HEK293 (cell line): ENCODE measurements around the gene BLTP3A.

Experiments used
- CTCF ChIA-PET: fragments of 350-600 bp; formaldehyde crosslinking; extraction: SDS; loops from one replicate; lab custom pipeline; 2021; ENCODE audit warnings: antibody characterized with exemption; lab: Yijun Ruan, JAX
- POLR2A ChIA-PET: fragments of 300-600 bp; formaldehyde crosslinking; extraction: SDS; loops from one replicate; lab custom pipeline; 2020; ENCODE audit warnings: antibody characterized with exemption, inconsistent platforms; lab: Yijun Ruan, JAX
- H3K27ac ChIP-seq: fragments of 200-500 bp; sonication (Bioruptor generic); 2 replicates; pipeline ENCODE4 v1.5.1; 2014; ENCODE audit warnings: low read depth, low read length, control low read depth, inconsistent platforms; ENCODE audit errors: extremely low read depth
- H3K36me3 ChIP-seq, 2 experiments: fragments of 200-500 bp in 1 of 2; sonication (Bioruptor generic) in 1 of 2; 1 replicate in 1 of 2; 2 replicates in 1 of 2; pipeline ENCODE4 v1.5.1; 2014 to 2017; ENCODE audit warnings: inconsistent platforms in 2 of 2, low read length in 2 of 2; ENCODE audit not compliant: control insufficient read depth in 2 of 2, insufficient read depth in 1 of 2
- H3K4me1 ChIP-seq: fragments of 200-500 bp; sonication (Bioruptor generic); 2 replicates; pipeline ENCODE4 v1.5.1; 2014; ENCODE audit warnings: mild to moderate bottlenecking, low read length, inconsistent platforms; ENCODE audit not compliant: control insufficient read depth, insufficient read depth
- H3K4me3 ChIP-seq: 2 replicates; pipeline ENCODE4 v1.5.1; 2011; ENCODE audit warnings: low read depth, mild to moderate bottlenecking, control low read depth, low read length, moderate library complexity
- H3K9me3 ChIP-seq: fragments of 200-500 bp; sonication (Bioruptor generic); 2 replicates; pipeline ENCODE4 v1.5.1; 2014; ENCODE audit warnings: low read depth, low read length, inconsistent platforms; ENCODE audit not compliant: control insufficient read depth, insufficient read depth
- GLIS1 ChIP-seq: fragments of 450-650 bp; formaldehyde crosslinking; IDR thresholded peaks from 2 replicates; pipeline ENCODE4 v1.5.1; 2016; ENCODE audit warnings: missing biosample characterization, missing genetic modification characterization
- KLF9 ChIP-seq: fragments of 450-650 bp; formaldehyde crosslinking; IDR thresholded peaks from 2 replicates; pipeline ENCODE4 v1.5.1; 2016; ENCODE audit warnings: missing biosample characterization, missing genetic modification characterization, low read depth
- PATZ1 ChIP-seq: fragments of 450-650 bp; formaldehyde crosslinking; IDR thresholded peaks from 2 replicates; pipeline ENCODE4 v1.5.1; 2016; ENCODE audit warnings: missing biosample characterization, missing genetic modification characterization
- REPIN1 ChIP-seq: fragments of 450-650 bp; formaldehyde crosslinking; IDR thresholded peaks from 2 replicates; pipeline ENCODE4 v1.5.1; 2017; ENCODE audit warnings: missing biosample characterization, missing genetic modification characterization, low read depth
- SCRT2 ChIP-seq: fragments of 450-650 bp; formaldehyde crosslinking; IDR thresholded peaks from 2 replicates; pipeline ENCODE4 v1.5.1; 2016; ENCODE audit warnings: missing biosample characterization, missing genetic modification characterization
- SP7 ChIP-seq: fragments of 450-650 bp; formaldehyde crosslinking; IDR thresholded peaks from 2 replicates; pipeline ENCODE4 v1.5.1; 2016; ENCODE audit warnings: missing biosample characterization, missing genetic modification characterization
- WT1 ChIP-seq: fragments of 450-650 bp; formaldehyde crosslinking; IDR thresholded peaks from 2 replicates; pipeline ENCODE4 v1.5.1; 2016; ENCODE audit warnings: missing biosample characterization, missing genetic modification characterization
- ZBTB8A ChIP-seq: fragments of 450-650 bp; formaldehyde crosslinking; IDR thresholded peaks from 2 replicates; pipeline ENCODE4 v1.5.1; 2016; ENCODE audit warnings: missing biosample characterization, missing genetic modification characterization
- ZNF146 ChIP-seq: fragments of 450-650 bp; formaldehyde crosslinking; IDR thresholded peaks from 2 replicates; pipeline ENCODE4 v1.5.1; 2016; ENCODE audit warnings: missing biosample characterization, missing genetic modification characterization
- ZNF16 ChIP-seq: fragments of 450-650 bp; formaldehyde crosslinking; IDR thresholded peaks from 2 replicates; pipeline ENCODE4 v1.5.1; 2016; ENCODE audit warnings: low read depth, missing biosample characterization, missing genetic modification characterization
- ZNF175 ChIP-seq: fragments of 450-650 bp; formaldehyde crosslinking; IDR thresholded peaks from 2 replicates; pipeline ENCODE4 v1.5.1; 2016; ENCODE audit warnings: missing biosample characterization, missing genetic modification characterization
- ZNF2 ChIP-seq: fragments of 450-650 bp; formaldehyde crosslinking; IDR thresholded peaks from 2 replicates; pipeline ENCODE4 v1.5.1; 2016; ENCODE audit warnings: missing biosample characterization, missing genetic modification characterization
- ZNF211 ChIP-seq: fragments of 450-650 bp; formaldehyde crosslinking; IDR thresholded peaks from 2 replicates; pipeline ENCODE4 v1.5.1; 2016; ENCODE audit warnings: low read depth, missing biosample characterization, missing genetic modification characterization
- ZNF214 ChIP-seq: fragments of 450-650 bp; formaldehyde crosslinking; IDR thresholded peaks from 2 replicates; pipeline ENCODE4 v1.5.1; 2017; ENCODE audit warnings: missing biosample characterization, mild to moderate bottlenecking, missing genetic modification characterization, borderline replicate concordance
- ZNF274 ChIP-seq, 2 experiments: fragments of 200-500 bp in 1 of 2; fragments of 450-650 bp in 1 of 2; sonication (Bioruptor generic) in 1 of 2; formaldehyde crosslinking in 1 of 2; IDR thresholded peaks; 2 replicates each; pipeline versions ENCODE4 v1.5.1 to v1.6.1; 2014 to 2016; ENCODE audit warnings: borderline replicate concordance in 1 of 2, inconsistent platforms in 1 of 2, low read length in 1 of 2, missing biosample characterization in 1 of 2, missing genetic modification characterization in 1 of 2
- ZNF335 ChIP-seq: fragments of 450-650 bp; formaldehyde crosslinking; conservative IDR thresholded peaks from 2 replicates; pipeline ENCODE4 v1.5.1; 2016; ENCODE audit warnings: missing biosample characterization, missing genetic modification characterization
- ZNF362 ChIP-seq: fragments of 450-650 bp; formaldehyde crosslinking; IDR thresholded peaks from 2 replicates; pipeline ENCODE4 v1.5.1; 2016; ENCODE audit warnings: missing biosample characterization, missing genetic modification characterization
- ZNF391 ChIP-seq: fragments of 450-650 bp; formaldehyde crosslinking; IDR thresholded peaks from 2 replicates; pipeline ENCODE4 v1.5.1; 2016; ENCODE audit warnings: low read depth, missing biosample characterization, missing genetic modification characterization, borderline replicate concordance
- ZNF449 ChIP-seq: fragments of 450-650 bp; formaldehyde crosslinking; IDR thresholded peaks from 2 replicates; pipeline ENCODE4 v1.5.1; 2017; ENCODE audit warnings: missing biosample characterization, mild to moderate bottlenecking, missing genetic modification characterization, moderate library complexity
- ZNF488 ChIP-seq: fragments of 450-650 bp; formaldehyde crosslinking; IDR thresholded peaks from 2 replicates; pipeline ENCODE4 v1.5.1; 2016; ENCODE audit warnings: missing biosample characterization, missing genetic modification characterization
- ZNF514 ChIP-seq: fragments of 450-650 bp; formaldehyde crosslinking; IDR thresholded peaks from 2 replicates; pipeline ENCODE4 v1.5.1; 2016; ENCODE audit warnings: missing biosample characterization, missing genetic modification characterization
- ZNF544 ChIP-seq: fragments of 450-650 bp; formaldehyde crosslinking; IDR thresholded peaks from 2 replicates; pipeline ENCODE4 v1.5.0; 2017; ENCODE audit warnings: missing biosample characterization, missing genetic modification characterization
- ZNF561 ChIP-seq: fragments of 450-650 bp; IDR thresholded peaks from 2 replicates; pipeline ENCODE4 v1.5.1; 2018; ENCODE audit warnings: missing biosample characterization, missing genetic modification characterization, borderline replicate concordance
- ZNF600 ChIP-seq: fragments of 450-650 bp; formaldehyde crosslinking; IDR thresholded peaks from 2 replicates; pipeline ENCODE4 v1.5.1; 2016; ENCODE audit warnings: missing biosample characterization, missing genetic modification characterization
- ZNF639 ChIP-seq: fragments of 450-650 bp; formaldehyde crosslinking; IDR thresholded peaks from 2 replicates; pipeline ENCODE4 v1.5.1; 2016; ENCODE audit warnings: missing biosample characterization, missing genetic modification characterization
- ZNF701 ChIP-seq: fragments of 450-650 bp; formaldehyde crosslinking; IDR thresholded peaks from 2 replicates; pipeline ENCODE4 v1.5.1; 2016; ENCODE audit warnings: missing biosample characterization, missing genetic modification characterization
- ZNF707 ChIP-seq: fragments of 450-650 bp; formaldehyde crosslinking; IDR thresholded peaks from 2 replicates; pipeline ENCODE4 v1.5.1; 2016; ENCODE audit warnings: missing biosample characterization, missing genetic modification characterization

Gene BLTP3A

GRCh38 chr6:34795836-34796425 is 4.0 kb downstream of the BLTP3A start (continued):
- TF ChIP-seq ZNF488 (tag by site-specific recombination): no peak
- no peak for TF ChIP-seq ZNF391 (tag by site-specific recombination)
- TF ChIP-seq SCRT2 (tag by site-specific recombination): peak; percentile 50; the same call in 1 of the 2 replicates
- TF ChIP-seq SP7 (tag by site-specific recombination): peak; percentile 64; the same call in 1 of the 2 replicates
- no peak for TF ChIP-seq PATZ1 (tag by site-specific recombination)
- peak; percentile 81 for TF ChIP-seq GLIS1 (tag by site-specific recombination)
- peak; percentile 25; the same call in 1 of the 2 replicates for TF ChIP-seq ZNF335 (tag by site-specific recombination)
- no peak for TF ChIP-seq ZNF514 (tag by site-specific recombination)
- TF ChIP-seq ZNF701 (tag by site-specific recombination): no peak

- H3K9me3 ChIP-seq: no peaks in the 10 kb centered on the region
- CTCF ChIA-PET: no interaction called here
- H3K4me3 ChIP-seq: no peak overlapping the region
- H3K4me1 ChIP-seq: peaks cover 6% of the 10 kb centered on the region; the same call in 1 of the 2 replicates
- no peak for TF ChIP-seq ZNF449
- TF ChIP-seq ZNF561 (tag by site-specific recombination): no peak
- no peak for TF ChIP-seq REPIN1
- TF ChIP-seq ZBTB8A (tag by site-specific recombination): no peak
- no peak for TF ChIP-seq ZNF16
- no peak for TF ChIP-seq ZNF639 (tag by site-specific recombination)
- TF ChIP-seq ZNF146 (tag by site-specific recombination): peak; percentile 73
- no peak for TF ChIP-seq ZNF211 (tag by site-specific recombination)
- H3K36me3 ChIP-seq: no peaks in the 10 kb centered on the region; a peak in 1 of 3 replicates
- H3K27ac ChIP-seq: no peak overlapping the region
- POLR2A ChIA-PET: no interaction called here
Observed at GRCh38 chr6:34798057-34798456, 6.2 kb downstream of the BLTP3A start.

- Histone ChIP-seq H3K4me1 (peaks cover 6% of the 10 kb centered on the region; the same call in 1 of the 2 replicates), H3K4me3 (no peak overlapping the region), H3K27ac (no peak overlapping the region), H3K36me3 (no peaks in the 10 kb centered on the region; a peak in 1 of 3 replicates), H3K9me3 (no peaks in the 10 kb centered on the region)
- ChIA-PET POLR2A (no interaction called here), CTCF (no interaction called here)
- TF ChIP-seq ZNF544 (tag by site-specific recombination) (no peak), WT1 (no peak), ZNF600 (tag by site-specific recombination) (no peak), ZNF214 (tag by site-specific recombination) (no peak), ZNF707 (tag by site-specific recombination) (no peak), ZNF362 (no peak), ZNF175 (tag by site-specific recombination) (no peak), KLF9 (no peak), ZNF274 (IDR thresholded peaks at IDR 0.05; ENCODE audit: low read length) (no peak), ZNF274 (tag by site-specific recombination; IDR thresholded peaks at IDR 0.05; ENCODE audit: borderline replicate concordance) (no peak), ZNF2 (tag by site-specific recombination) (no peak)
Observed at GRCh38 chr6:34799547-34799946, 7.7 kb downstream of the BLTP3A start.
